Esophagus squamous epithelium (tissue), 4 donors: ENCODE results near the gene MEGF10.

Experiments used
- CTCF ChIP-seq, 6 experiments: fragments of 450-650 bp in 4 of 6; fragments of 200-600 bp in 2 of 6; sonication (generic) in 2 of 6; IDR thresholded peaks; one replicate each; pipeline ENCODE4 v1.5.1; 2016 to 2019; ENCODE audit warnings: antibody characterized with exemption in 6 of 6, mild to moderate bottlenecking in 4 of 6, moderate library complexity in 4 of 6
- POLR2A ChIP-seq, 4 donors: fragments of 450-650 bp; IDR thresholded peaks; one replicate each; pipeline ENCODE4 v1.6.1; 2017; ENCODE audit warnings: antibody characterized with exemption in 4 of 4, mild to moderate bottlenecking in 4 of 4, moderate library complexity in 3 of 4

- no peak for TF ChIP-seq CTCF (IDR thresholded peaks at IDR 0.05)
- no peak for TF ChIP-seq POLR2A (IDR thresholded peaks at IDR 0.05)
Measured at GRCh38 chr5:127298036-127298429, 7.4 kb downstream of the MEGF10 start.
